Endothelial cell of umbilical vein (primary cell): ENCODE results near the gene PANK3. TPM values are rescaled to one million over a fixed set of nuclear protein-coding genes. Genes with fewer than 3 reads are reported as not detected.

ENCODE experiments used
- BruUV-seq: library from RNA; stranded (reverse); fragments of 400-500 nt; replicated peaks from 2 replicates; lab custom pipeline; 2021; lab: Mats Ljungman, UMichigan
- CTCF ChIA-PET: fragments of 300-600, 350-600 bp; sonication (Branson Sonifier 250); formaldehyde crosslinking; loops from one replicate; lab custom pipeline; 2021; ENCODE audit warnings: antibody characterized with exemption, inconsistent platforms; lab: Charles Lee
- POLR2A ChIA-PET: fragments of 300-600, 350-600 bp; sonication (Branson Sonifier 250); formaldehyde crosslinking; loops from one replicate; lab custom pipeline; 2021; ENCODE audit warnings: antibody characterized with exemption, inconsistent platforms; lab: Charles Lee
- DNase-seq: peaks from one replicate; pipeline ENCODE4 v3.0.0-alpha.2; 2011; ENCODE audit warnings: low read depth, low spot score
- FAIRE-seq: peaks from 2 replicates; lab custom pipeline; 2011; peaks lifted over from hg19 to GRCh38; lab: Jason Lieb, UNC
- H2AFZ ChIP-seq: 2 replicates; pipeline ENCODE4 v1.6.0; 2012; ENCODE audit warnings: low read depth, low read length, control low read depth, inconsistent platforms
- H3K27ac ChIP-seq: 2 replicates; pipeline ENCODE4 v1.5.1; 2011; ENCODE audit warnings: low read depth, mild to moderate bottlenecking, control low read depth, low read length, moderate library complexity; ENCODE audit not compliant: insufficient read depth
- H3K27me3 ChIP-seq, 2 experiments: 2 replicates each; pipeline versions ENCODE4 v1.6.0 to v1.6.1; 2011; ENCODE audit warnings: low read length in 2 of 2, mixed read lengths in 1 of 2; ENCODE audit not compliant: control insufficient read depth in 2 of 2, insufficient read depth in 2 of 2
- H3K36me3 ChIP-seq, 2 experiments: 2 replicates in 1 of 2; 3 replicates in 1 of 2; pipeline ENCODE4 v1.5.1; 2011; ENCODE audit warnings: low read length in 2 of 2, mild to moderate bottlenecking in 1 of 2, moderate library complexity in 1 of 2; ENCODE audit not compliant: control insufficient read depth in 2 of 2, insufficient read depth in 2 of 2; ENCODE audit errors: extremely low read depth in 1 of 2
- H3K4me1 ChIP-seq: 3 replicates; pipeline ENCODE4 v1.5.1; 2011; ENCODE audit warnings: mild to moderate bottlenecking, low read length; ENCODE audit not compliant: control insufficient read depth, insufficient read depth; ENCODE audit errors: extremely low read depth
- H3K4me2 ChIP-seq: 2 replicates; pipeline ENCODE4 v1.6.1; 2011; ENCODE audit warnings: low read length, control low read depth, mixed read lengths; ENCODE audit not compliant: insufficient read depth
- H3K4me3 ChIP-seq, 3 experiments: fragments of 200-600 bp in 1 of 3; sonication (generic), shearing (Covaris generic) in 1 of 3; replicated peaks in 1 of 3; 2 replicates each; pipeline ENCODE4 v1.5.1; 2011 to 2016; ENCODE audit warnings: control low read depth in 3 of 3, low read length in 3 of 3, mild to moderate bottlenecking in 2 of 3, inconsistent platforms in 1 of 3, low read depth in 1 of 3, moderate library complexity in 1 of 3; ENCODE audit not compliant: insufficient read depth in 1 of 3
- H3K79me2 ChIP-seq: 2 replicates; pipeline ENCODE4 v1.6.0; 2012; ENCODE audit warnings: low read length, inconsistent platforms; ENCODE audit not compliant: control insufficient read depth, insufficient read depth
- H3K9ac ChIP-seq: replicated peaks from 2 replicates; pipeline ENCODE3; 2011; ENCODE audit warnings: low read length, control low read depth; ENCODE audit not compliant: insufficient read depth; ENCODE audit errors: extremely low read depth
- H3K9me1 ChIP-seq: replicated peaks from 3 replicates; pipeline ENCODE4 v1.6.0; 2011; ENCODE audit warnings: mild to moderate bottlenecking, low read length; ENCODE audit not compliant: control insufficient read depth, insufficient read depth; ENCODE audit errors: extremely low read depth
- H3K9me3 ChIP-seq: replicated peaks from 2 replicates; pipeline ENCODE4 v1.5.1; 2012; ENCODE audit warnings: low read length, inconsistent platforms; ENCODE audit not compliant: control insufficient read depth, insufficient read depth
- H4K20me1 ChIP-seq: replicated peaks from 2 replicates; pipeline ENCODE3; 2011; ENCODE audit warnings: mild to moderate bottlenecking, low read length; ENCODE audit not compliant: control insufficient read depth, insufficient read depth; ENCODE audit errors: extremely low read depth
- CTCF ChIP-seq, 2 donors: IDR thresholded peaks; 1 replicate in 1 of 2; 2 replicates in 1 of 2; pipeline ENCODE4 v1.5.1; 2011; ENCODE audit warnings: low read length in 2 of 2, mild to moderate bottlenecking in 2 of 2, moderate library complexity in 2 of 2, control low read depth in 1 of 2, inconsistent platforms in 1 of 2, low read depth in 1 of 2; ENCODE audit not compliant: insufficient read depth in 1 of 2; ENCODE audit errors: extremely low read depth in 1 of 2
- EZH2 ChIP-seq: IDR thresholded peaks from 2 replicates; pipeline ENCODE4 v1.6.1; 2012; ENCODE audit warnings: borderline replicate concordance, low read depth, mild to moderate bottlenecking, moderate library complexity, low read length, inconsistent platforms; ENCODE audit not compliant: severe bottlenecking
- FOS ChIP-seq: IDR thresholded peaks from 2 replicates; pipeline ENCODE4 v1.6.1; 2011; ENCODE audit warnings: mild to moderate bottlenecking, low read length, moderate library complexity, borderline replicate concordance; ENCODE audit not compliant: insufficient read depth
- GATA2 ChIP-seq: IDR thresholded peaks from 2 replicates; pipeline ENCODE4 v1.7.0; 2011; ENCODE audit warnings: low read depth, mild to moderate bottlenecking, moderate library complexity, mixed read lengths, low read length; ENCODE audit not compliant: insufficient read length, insufficient read depth
- JUN ChIP-seq: IDR thresholded peaks from 2 replicates; pipeline ENCODE4 v1.6.1; 2011; ENCODE audit warnings: borderline replicate concordance, low read depth; ENCODE audit not compliant: insufficient read length, insufficient read depth
- MAX ChIP-seq: IDR thresholded peaks from 2 replicates; pipeline ENCODE4 v1.6.1; 2011; ENCODE audit not compliant: insufficient read depth, insufficient read length
- MYC ChIP-seq: IDR thresholded peaks from one replicate; pipeline ENCODE4 v1.6.1; 2011; ENCODE audit warnings: mild to moderate bottlenecking, low read depth, low read length
- POLR2A ChIP-seq: IDR thresholded peaks from 2 replicates; pipeline ENCODE4 v1.6.1; 2012; ENCODE audit warnings: low read depth, mild to moderate bottlenecking, control low read depth, low read length
- POLR2AphosphoS5 ChIP-seq: IDR thresholded peaks from 2 replicates; pipeline ENCODE4 v1.6.1; 2012; ENCODE audit warnings: low read depth, mild to moderate bottlenecking, control low read depth, low read length, moderate library complexity; ENCODE audit not compliant: insufficient read depth
- dilution Hi-C: fragments of 300-500 bp; cut with MboI; formaldehyde crosslinking; loops from one replicate; pipeline ENCODE4 v1.15.0; 2019; ENCODE audit warnings: low sequenced_read_pairs; ENCODE audit not compliant: extremely low pct_ligation_motif_present
- intact Hi-C: fragments of 100-400 bp; cut with micrococcal nuclease; formaldehyde crosslinking; loops from one replicate; pipeline ENCODE4 v1.10.0; 2022
- polyA plus RNA-seq, 4 experiments: library from polyadenylated mRNA; depleted of rRNA in 3 of 4; stranded (reverse) in 3 of 4; unstranded in 1 of 4; fragments of >200 nt; gene quantifications; 2 replicates each; pipeline versions ENCODE4 v1.2.1 to v1.2.3, GENCODE V29; 2011 to 2012; ENCODE audit warnings: missing spikeins in 1 of 4
- total RNA-seq: library from RNA; stranded (reverse); gene quantifications from 2 replicates; pipeline ENCODE4 v1.2.3, GENCODE V29; 2021

Gene PANK3
- total and polyA plus RNA-seq, 2 donors (not counting 3 experiments of a cell fraction or from before 2014, with no cell fraction given): 8.1 to 78.8 TPM

GRCh38 chr5:168587987-168588386 lies 8.8 kb upstream of the PANK3 start:
- Histone ChIP-seq H3K9me1 (no peaks in the 10 kb centered on the region), H3K4me3 (no peak overlapping the region), H3K27me3 (peaks cover 5 to 7% of the 10 kb centered on the region in 2 experiments), H4K20me1 (no peaks in the 10 kb centered on the region), H3K36me3 (no peaks in the 10 kb centered on the region), H3K4me2 (no peak overlapping the region), H2AFZ (no peak overlapping the region), H3K79me2 (no peaks in the 10 kb centered on the region), H3K9me3 (no peaks in the 10 kb centered on the region), H3K4me1 (no peaks in the 10 kb centered on the region), H3K27ac (no peak overlapping the region), H3K9ac (no peak overlapping the region)
- no peak for DNase-seq
- dilution Hi-C loops: no loop called here
- BruUV-seq: no TSS peak
- intact Hi-C loops: no loop called here
- TF ChIP-seq GATA2 (no peak), JUN (no peak), FOS (no peak), MAX (no peak)
- ChIA-PET POLR2A (no interaction called here), CTCF (interaction anchor here (1.8 kb wide), 1 partner anchor 22 kb away, joined by 4 read pairs; no protein-coding TSS in a partner anchor)
- FAIRE-seq: no peak

- Histone ChIP-seq H3K4me3 (no peak overlapping the region), H3K27me3 (peaks cover 3 to 7% of the 10 kb centered on the region in 2 experiments), H3K9me1 (no peaks in the 10 kb centered on the region), H3K9me3 (no peaks in the 10 kb centered on the region), H3K27ac (no peak overlapping the region), H3K79me2 (no peaks in the 10 kb centered on the region), H2AFZ (no peak overlapping the region), H3K4me1 (no peaks in the 10 kb centered on the region), H4K20me1 (no peaks in the 10 kb centered on the region), H3K9ac (no peak overlapping the region), H3K36me3 (no peaks in the 10 kb centered on the region), H3K4me2 (no peak overlapping the region)
- CTCF ChIA-PET: no interaction called here
- no TSS peak for BruUV-seq
- FAIRE-seq: no peak
- intact Hi-C loops: no loop called here
- dilution Hi-C loops: no loop called here
- POLR2A ChIA-PET: no interaction called here
- no peak for DNase-seq
- TF ChIP-seq CTCF (IDR thresholded peaks at IDR 0.05; ENCODE audit: extremely low read depth in 1 of 2, insufficient read depth in 1 of 2, low read depth in 1 of 2, low read length in 2 of 2) (no peak), EZH2 (no peak), MYC (no peak), JUN (no peak), POLR2AphosphoS5 (no peak), FOS (no peak), MAX (no peak), GATA2 (no peak), POLR2A (no peak)
Observed at GRCh38 chr5:168585119-168585856, 6.1 kb upstream of the PANK3 start.
